GM10266 (cell line): Measurements from ENCODE around the gene TBXAS1.

ENCODE experiments used
- DNase-seq: peaks from one replicate; pipeline ENCODE4 v3.0.0; 2012; ENCODE audit errors: extremely low spot score
- TF ChIP-seq, protein P1 (sequence below): IDR thresholded peaks from 2 replicates; pipeline ENCODE4 v1.5.1; 2012; ENCODE audit warnings: mild to moderate bottlenecking, low read depth; ENCODE audit not compliant: control insufficient read depth, insufficient read depth; ENCODE audit errors: missing control alignments

Gene TBXAS1

DNA sequence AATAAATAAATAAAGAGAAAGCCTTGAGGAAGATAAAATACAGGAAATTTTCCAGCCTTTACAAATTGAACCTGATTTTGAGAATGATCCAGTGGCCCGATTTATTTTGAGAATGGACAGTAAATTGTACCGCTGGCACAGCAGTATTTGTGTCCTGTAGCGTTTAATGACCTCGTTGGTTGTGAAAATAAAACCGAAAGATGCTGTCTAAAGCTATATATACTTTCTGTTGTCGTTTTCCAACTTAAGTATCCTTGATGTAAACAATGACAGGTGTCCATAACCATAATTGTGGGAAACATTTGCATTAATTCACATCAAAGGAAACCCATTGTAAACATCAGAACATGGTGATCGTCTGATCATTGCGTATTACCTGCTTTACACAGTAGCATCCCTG lies 38.8 kb downstream of the TBXAS1 start:
- TF ChIP-seq, protein P1, sequence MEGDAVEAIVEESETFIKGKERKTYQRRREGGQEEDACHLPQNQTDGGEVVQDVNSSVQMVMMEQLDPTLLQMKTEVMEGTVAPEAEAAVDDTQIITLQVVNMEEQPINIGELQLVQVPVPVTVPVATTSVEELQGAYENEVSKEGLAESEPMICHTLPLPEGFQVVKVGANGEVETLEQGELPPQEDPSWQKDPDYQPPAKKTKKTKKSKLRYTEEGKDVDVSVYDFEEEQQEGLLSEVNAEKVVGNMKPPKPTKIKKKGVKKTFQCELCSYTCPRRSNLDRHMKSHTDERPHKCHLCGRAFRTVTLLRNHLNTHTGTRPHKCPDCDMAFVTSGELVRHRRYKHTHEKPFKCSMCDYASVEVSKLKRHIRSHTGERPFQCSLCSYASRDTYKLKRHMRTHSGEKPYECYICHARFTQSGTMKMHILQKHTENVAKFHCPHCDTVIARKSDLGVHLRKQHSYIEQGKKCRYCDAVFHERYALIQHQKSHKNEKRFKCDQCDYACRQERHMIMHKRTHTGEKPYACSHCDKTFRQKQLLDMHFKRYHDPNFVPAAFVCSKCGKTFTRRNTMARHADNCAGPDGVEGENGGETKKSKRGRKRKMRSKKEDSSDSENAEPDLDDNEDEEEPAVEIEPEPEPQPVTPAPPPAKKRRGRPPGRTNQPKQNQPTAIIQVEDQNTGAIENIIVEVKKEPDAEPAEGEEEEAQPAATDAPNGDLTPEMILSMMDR, result no peak

DNA sequence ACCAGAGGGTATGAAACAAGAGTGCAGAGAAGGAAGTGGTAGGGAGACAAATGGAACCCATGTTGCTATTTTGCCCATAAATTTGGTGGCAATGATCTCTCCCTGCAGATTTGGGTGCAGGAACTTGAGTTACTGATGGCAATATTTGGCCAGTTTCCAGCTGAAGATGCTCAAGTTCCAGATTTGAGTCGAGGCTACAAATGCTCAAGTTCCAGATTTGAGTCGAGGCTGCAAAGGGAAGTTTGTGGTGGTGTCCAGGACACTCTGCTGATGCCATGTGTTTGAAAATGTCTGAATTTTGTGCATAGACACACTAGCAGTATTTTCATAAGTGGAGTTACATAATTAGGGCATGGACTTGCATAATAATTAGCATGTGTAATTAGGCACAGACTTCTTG lies 40.8 kb downstream of the TBXAS1 start:
- no peak for DNase-seq
- TF ChIP-seq, protein P1, result no peak

More for the DNA sequence above, 38.8 kb downstream of the TBXAS1 start:
- DNase-seq, result no peak

DNA sequence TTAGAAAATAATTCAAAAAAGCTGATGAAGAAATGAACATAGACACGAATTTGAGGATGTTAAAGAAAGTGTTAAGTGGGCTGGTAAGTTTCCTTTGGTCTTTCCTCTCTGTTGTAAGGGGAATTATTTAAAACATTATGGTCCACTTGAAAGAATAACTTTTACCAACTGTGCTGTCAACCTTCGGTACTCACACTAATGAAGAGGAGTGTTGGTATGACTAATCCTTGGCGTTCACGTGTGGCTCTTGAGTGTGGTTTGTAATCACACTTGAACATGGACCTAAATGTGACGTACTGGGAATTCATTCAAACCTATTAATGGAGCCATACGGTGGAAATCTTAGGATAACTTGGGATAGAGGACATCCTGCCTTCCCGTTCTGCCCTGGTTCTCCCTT lies 41.3 kb downstream of the TBXAS1 start:
- TF ChIP-seq, protein P1, result no peak
- DNase-seq, result no peak

DNA sequence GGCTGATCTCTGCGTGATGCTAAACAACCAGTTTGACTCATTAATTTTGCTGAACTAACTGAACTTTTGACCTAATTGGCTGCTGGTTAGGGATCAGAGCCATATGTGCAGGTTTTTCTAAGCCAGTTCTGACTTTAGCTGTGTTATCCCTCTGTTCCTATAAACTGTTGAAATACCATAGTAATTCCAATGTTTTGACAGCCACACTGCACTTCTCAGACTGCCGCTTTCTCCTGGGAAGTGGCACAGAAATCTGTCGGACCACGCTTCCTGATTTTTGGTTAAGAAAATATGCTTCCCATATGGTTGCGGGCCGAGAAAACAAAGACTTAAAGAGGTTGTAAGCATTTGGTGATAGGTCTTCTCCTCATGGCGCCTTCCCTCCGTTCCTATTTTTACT lies 42.3 kb downstream of the TBXAS1 start:
- DNase-seq, result no peak
- TF ChIP-seq, protein P1, result no peak

DNA sequence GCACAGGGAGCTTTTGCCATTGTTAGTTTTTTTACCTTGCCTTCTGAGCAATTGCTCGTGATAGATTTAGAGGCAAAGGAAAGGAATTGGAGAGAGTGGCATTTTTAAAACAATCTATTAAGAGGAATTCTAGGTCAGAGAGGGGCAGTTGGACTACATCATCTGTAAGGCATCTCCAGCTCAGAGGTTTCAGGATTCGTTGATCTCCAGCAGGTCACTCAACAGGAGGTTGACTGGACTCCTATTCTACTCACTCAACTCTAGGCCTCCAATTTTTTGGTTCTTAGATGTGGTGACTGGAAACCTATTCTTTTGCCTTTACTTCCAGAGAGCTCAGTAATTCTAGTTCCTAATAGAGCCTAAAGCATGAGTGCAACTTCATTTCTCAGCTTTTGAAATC lies 42.8 kb downstream of the TBXAS1 start:
- DNase-seq, result no peak
- TF ChIP-seq, protein P1, result no peak

DNA sequence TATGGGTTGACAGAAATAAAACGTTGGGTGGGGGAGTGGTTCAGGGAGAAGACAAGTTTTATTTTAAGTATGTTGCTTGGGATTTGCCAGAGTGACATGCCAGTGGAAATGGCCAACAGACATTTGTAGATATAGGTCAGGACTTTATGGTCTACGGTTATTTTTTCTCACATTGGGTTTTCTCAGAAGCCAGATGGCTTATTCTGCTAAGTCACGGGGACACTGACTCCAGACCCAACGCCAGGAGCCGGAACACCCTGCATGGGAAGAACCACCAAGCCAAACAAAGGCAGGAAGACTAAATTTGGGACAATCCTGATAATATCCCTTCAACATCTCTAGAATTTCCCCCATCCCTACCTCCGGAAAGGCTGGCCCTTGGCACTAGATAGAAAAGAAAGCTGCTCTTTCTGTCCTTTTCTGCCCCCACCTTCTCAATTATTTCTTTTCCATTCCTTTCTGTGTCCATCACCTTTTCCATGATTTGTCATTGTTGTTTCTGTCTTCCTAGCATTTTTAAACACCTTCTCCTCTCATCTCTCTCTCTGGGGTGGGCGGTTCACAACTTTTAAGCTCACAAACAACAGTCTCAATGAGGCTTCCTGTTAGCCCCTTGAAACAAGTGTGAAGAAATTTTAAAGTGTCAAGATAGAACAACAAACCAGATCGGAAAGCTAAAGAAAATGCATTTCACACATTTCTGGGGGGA lies 44.7 kb downstream of the TBXAS1 start:
- TF ChIP-seq, protein P1, result no peak
- DNase-seq, result no peak

DNA sequence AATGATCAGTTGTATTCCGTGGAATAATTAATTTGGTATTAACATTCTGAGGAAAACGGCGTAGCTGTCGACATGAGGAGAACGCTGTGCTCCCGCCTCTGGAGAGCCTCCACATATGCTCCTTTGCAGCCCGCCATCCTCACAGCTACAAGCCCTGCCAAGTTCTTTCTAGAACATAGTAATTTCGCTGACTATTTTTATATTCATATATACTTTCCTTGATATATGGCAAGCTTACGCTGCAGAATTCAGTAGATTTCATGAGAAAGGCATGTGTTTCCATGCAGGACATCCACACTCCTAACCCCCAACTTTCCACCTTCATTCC lies 45.2 kb downstream of the TBXAS1 start:
- no peak for DNase-seq
- TF ChIP-seq, protein P1, result no peak
